Left lobe of liver (tissue), 2 donors: ENCODE data around the gene UPK1A. TPM values are rescaled to one million over a fixed set of nuclear protein-coding genes. Genes with fewer than 3 reads are reported as not detected.
"Not testable (repeated sequence)": the region's sequence is repeated elsewhere in the genome, so short reads cannot be mapped to it uniquely, and the experiment has no call there.

Source experiments
- ATAC-seq: fragments of 200-7000 bp; cut with Tn5 transposase; one replicate; pipeline ENCODE4 v1.9.1; 2020; ENCODE audit warnings: mild to moderate bottlenecking, moderate library complexity
- DNase-seq: peaks from one replicate; pipeline ENCODE4 v3.0.0-alpha.2; 2020; ENCODE audit warnings: low spot score
- total RNA-seq: library from RNA; stranded (reverse); gene quantifications from one replicate; pipeline ENCODE4 v1.2.1, GENCODE V29; 2021
- donor health status: DM: no; HTN: no; CAD: no; lungs with moderate emphysema.
- donor health status: DM: no; HTN: yes; CAD: no.

UPK1A gene
- total RNA-seq, 1 donor from 2014 or later: not detected

DNA sequence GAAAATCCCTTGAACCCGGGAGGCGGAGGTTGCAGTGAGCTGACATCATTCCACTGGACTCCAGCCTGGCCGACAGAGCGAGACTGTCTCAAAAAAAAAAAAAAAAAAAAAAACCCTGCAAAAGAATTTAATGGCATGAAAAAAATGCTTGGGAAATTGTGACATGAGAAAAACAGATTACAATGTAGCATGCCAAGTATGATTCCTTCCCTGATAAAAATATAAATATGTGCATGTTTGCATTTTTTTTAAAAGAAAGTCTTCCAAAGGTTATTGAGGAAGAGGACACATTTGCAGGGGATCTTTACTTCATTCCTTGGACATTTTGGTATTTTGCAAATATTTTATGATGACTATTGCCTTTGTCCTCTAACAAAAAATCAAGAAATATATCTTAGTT is 23.5 kb downstream of the UPK1A start:
- DNase-seq (no peak), ATAC-seq (no peak)

DNA sequence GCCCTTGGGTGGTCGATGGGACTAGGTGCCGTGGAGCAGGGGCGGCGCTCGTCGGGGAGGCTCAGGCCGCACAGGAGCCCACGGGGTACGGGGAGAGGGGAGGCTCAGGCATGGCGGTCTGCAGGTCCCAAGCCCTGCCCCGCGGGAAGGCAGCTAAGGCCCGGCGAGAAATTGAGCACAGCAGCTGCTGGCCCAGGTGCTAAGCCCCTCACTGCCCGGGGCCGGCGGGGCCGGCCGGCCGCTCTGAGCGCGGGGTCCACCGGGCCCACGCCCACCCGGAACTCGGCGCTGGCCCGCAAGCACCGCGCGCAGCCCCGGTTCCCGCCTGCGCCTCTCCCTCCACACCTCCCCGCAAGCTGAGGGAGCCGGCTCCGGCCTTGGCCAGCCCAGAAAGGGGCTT is 24.8 kb downstream of the UPK1A start:
- not testable (repeated sequence) for DNase-seq, ATAC-seq

DNA sequence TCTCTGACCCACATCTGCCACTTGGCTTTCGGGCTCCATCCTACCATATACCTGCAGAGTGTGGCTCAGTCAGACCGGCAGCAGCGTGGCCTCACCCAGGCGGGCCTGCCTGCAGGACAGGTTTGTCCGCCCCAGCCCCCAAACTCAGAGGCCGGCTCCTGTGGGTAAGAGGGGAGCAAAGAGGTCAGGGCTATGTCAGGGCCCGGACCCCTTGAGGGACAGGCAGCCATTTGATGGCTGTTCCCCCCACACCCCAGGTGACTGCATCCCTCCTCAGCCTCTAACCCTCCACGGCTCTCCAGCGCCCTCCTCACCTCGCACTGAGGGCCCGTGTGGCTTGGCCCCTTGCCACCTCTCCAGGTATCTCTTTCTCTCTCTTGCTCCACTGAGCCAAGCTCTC is 25.7 kb downstream of the UPK1A start:
- DNase-seq: no peak
- no peak for ATAC-seq

DNA sequence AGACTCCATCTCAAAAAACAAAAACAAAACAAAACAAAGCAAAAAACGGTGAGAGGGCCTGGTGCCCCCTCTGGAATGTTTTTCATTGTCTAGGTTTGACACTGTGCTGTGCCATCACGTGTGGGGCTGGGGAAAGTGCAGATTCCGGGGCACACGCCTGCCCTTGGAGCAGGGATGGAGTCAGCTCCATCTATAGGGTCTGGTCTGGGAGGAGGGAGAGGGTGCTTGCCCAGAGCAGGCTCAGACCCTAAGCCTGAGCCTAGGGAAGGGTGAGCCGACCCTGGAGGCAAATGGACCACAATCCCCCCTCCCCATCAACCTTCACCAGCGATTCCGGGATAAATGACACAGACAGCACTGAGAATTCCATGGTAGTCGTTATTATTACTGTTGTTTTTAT is 27.1 kb downstream of the UPK1A start:
- DNase-seq (no peak), ATAC-seq (peak; percentile 5)

DNA sequence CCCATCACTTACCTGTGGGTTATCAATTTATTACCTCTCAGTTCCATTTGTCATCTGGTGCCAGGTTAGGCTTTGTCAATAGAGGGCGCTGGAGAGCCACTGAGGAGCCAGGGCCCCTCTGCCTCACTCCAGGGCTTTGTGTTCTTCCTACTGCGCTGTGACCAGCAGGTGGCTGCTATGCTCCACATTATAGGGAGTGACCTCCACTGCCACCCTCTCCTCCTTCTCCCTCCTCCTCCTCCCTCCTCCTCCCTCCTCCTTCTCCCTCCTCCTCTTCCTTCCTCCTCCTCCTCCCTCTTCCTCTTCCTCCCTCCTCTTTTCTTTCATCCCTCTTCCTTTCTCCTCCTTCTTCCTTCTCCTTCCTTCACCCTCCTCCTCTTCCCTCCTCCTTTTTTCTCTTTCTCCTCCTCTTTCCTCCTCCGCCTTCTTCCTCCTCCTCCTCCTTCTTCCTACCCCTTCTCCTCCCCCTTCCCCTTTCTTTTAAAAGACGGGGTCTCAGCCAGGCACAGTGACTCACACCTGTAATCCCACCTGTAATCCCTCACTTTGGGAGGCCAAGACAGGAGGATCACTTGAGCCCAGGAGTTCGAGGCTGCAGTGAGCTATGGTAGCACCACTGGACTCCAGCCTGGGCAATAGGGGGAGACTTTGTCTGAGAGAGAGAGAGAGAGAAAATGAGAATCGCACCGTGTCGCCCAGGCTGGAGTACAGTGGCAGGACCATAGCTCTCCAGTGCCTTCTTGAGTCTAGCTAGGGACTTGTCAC is 27.7 kb downstream of the UPK1A start:
- ATAC-seq: peak; percentile 100
- peak; percentile 87 for DNase-seq

DNA sequence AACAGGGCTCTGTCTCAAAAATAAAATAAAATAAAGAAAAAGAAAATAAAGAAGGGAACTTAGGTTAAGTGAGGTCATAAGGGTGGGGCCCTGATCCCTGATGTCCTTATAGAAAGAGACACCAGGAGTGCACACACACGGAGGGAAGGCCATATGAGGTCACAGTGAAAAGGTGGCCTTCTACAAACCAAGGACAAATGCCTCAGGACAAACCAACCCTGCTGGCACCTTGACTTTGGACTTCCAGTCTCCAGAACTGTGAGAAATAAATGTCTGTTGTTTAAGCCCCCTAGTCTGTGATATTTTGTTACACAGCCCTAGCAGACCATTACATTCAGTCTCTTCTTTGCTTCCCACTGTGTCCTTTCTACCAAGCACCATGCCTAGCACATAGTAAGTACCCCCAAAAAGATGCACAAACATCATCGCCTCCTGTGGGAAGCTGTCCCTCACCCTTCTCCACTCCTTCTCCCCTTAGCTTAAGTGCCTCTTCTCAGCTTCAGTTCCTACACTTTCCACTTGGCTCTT is 29.6 kb downstream of the UPK1A start:
- no peak for ATAC-seq

DNA sequence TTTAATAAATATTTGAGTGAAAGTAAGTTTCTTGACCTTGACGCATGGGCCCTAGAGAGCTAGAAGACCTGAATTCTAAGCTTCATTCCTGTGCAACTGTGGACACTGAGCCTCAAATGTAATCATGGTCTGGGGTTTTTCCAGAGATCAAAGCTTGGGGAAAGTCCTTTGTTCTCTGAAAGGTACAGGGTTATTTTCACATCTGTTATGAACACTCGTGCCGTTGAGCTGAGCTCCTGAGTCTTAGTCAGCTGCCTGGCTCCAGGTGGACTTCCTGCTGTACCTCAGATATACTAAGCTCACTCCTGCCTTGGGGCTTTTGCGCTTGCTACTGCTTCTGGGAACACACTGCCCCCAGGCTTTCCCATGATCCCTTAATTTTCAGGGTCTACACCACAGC is 30.5 kb downstream of the UPK1A start:
- ATAC-seq (no peak), DNase-seq (no peak)

More for the DNA sequence above, 29.6 kb downstream of the UPK1A start:
- DNase-seq: no peak

DNA sequence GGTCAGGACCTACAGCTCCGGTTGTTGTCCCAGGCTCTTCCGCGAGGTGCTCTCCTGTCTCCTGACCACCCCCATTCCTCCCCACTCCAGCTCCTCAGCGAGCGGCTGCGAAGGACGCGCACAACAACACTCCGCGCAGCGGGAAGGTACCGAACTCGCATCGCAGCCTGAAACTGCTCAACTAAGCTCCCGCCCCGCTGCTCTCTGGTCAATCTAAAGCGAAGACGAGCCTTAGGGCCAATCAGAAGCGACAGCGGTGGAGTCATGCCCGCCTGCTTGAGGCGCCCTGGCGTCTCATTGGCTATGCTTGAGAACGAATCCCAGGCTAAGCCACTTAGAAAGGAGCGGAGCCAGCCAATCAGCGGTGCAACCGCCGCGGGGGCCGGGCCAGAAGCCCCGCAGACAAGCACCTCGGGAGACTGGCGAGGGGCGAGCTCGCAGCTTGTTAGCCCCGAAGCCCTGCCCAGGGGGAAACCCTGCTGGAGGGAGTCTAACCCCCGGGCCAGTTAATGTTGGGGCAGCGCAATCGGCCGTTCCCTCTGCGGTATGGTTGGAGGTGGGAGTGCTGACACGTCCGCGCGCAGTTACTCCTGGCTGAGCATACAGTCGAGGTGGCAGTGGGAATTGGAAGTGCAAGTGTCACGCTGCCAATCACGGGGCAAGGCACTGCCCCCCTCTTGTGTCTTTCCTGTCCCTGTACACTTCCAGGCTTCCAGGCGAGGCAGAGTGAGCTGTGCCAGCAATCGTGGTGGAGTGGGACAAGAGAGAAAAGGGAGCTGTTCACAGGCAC is 36.1 kb downstream of the UPK1A start:
- DNase-seq (peak; percentile 94), ATAC-seq (peak; percentile 99)

DNA sequence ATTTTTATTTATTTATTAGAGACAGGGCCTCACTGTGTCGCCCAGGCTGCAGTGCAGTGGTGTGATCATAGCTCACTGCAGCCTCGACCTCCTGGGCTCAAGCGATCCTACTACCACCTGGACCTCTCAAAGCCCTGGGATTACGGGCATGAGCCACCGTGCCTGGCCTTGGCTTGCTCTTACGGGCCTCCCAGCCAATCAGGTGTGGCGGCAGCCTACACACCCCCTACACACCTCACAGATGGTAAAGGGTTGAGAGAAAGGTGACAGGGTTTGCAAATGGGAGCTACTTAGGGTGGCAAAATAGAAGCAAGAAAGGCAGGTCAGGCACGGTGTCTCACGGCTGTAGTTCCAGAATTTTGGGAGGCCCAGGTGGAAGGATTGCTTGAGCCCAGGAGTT is 37.0 kb downstream of the UPK1A start:
- DNase-seq (no peak), ATAC-seq (no peak)

DNA sequence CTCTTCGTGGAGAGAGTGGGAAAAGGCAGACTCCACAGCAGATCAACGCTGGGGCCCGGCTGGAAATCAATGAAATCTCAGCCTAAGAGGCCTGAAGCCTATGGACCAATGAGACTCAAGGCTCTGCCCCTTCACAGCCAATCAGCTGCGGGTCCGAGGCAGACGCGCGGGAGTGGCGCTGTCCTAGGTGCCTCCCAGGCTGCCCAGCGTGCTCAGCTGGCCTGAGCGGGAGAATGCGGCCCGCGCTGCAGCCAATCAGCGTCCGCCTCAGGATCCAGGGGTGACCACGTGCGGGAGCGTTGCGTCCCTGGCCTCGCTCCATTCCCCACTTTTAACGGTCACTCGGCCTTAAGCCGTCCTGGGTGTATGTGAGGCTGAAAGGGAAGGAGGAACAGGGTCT is 37.9 kb downstream of the UPK1A start, which contains the start of gene ZBTB32:
Gene ZBTB32 (plus strand): TSS at position 341 of the 400 bp plus-strand sequence. CDS start 10,069 bp downstream, outside the sequence.
- DNase-seq (no peak), ATAC-seq (no peak)

DNA sequence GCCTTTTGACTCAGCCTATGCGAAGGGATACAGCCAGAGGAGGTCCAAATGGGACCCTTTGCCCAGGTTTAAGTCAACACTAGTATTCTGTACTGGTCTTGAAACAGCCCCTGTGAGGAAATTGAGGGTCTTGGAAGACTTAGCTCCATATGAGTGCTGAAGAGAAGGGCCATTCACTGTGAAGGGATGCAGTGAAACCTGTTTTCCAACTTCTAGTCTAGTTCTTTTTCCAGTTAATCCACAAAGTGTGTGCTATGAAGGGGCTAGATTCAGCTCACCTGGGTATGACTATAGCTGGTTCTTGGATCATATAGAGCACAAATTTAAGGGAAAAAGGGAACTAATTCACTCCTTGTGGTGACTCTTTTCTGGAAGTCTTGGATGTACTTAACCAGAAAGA is 42.1 kb downstream of the UPK1A start:
- DNase-seq (no peak), ATAC-seq (no peak)

DNA sequence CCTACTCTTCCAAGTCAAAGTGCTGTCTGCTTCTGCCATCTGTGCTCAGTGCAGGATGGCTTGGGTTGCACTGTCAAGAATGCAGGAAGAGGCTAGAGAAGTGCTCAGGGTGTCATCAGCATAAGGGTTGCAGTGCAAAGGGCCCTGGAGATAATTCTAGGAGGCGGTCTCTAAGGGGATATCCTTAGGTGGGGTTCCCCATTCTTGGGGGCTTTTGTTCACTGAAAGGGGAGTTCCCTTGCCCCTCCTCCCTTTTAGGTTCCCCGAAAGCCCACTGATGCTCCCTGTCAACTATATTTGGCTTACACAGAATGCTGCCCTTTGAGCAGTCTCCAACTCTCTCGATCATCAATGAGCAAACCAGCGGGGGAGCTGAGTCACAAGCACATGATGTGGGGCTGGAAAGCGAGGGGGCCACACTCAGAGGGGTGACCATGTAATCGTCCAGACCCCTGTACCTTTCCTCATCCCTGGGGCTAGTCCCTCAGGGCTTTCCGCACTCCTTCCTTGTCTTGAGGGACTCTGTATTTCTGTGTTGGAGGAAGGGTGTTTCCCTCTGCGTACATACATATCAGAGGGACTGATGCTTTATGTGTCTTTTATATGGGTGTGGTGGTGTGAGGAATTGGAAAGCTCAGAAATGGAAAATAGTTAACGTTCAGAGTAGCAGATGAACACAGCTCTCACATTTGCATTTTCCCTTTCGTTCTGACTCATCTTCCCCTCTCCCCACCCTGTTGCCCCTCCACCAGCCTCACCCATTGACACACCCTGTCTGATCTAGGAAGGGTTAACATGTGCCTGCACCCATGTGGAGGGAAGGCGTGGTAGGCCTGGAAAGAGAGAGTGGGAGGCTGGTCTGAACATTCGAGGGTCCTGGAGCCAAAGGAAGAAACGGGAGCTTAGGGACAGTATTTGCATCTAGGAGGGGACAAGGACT is 44.7 kb downstream of the UPK1A start:
- ATAC-seq (no peak), DNase-seq (no peak)

DNA sequence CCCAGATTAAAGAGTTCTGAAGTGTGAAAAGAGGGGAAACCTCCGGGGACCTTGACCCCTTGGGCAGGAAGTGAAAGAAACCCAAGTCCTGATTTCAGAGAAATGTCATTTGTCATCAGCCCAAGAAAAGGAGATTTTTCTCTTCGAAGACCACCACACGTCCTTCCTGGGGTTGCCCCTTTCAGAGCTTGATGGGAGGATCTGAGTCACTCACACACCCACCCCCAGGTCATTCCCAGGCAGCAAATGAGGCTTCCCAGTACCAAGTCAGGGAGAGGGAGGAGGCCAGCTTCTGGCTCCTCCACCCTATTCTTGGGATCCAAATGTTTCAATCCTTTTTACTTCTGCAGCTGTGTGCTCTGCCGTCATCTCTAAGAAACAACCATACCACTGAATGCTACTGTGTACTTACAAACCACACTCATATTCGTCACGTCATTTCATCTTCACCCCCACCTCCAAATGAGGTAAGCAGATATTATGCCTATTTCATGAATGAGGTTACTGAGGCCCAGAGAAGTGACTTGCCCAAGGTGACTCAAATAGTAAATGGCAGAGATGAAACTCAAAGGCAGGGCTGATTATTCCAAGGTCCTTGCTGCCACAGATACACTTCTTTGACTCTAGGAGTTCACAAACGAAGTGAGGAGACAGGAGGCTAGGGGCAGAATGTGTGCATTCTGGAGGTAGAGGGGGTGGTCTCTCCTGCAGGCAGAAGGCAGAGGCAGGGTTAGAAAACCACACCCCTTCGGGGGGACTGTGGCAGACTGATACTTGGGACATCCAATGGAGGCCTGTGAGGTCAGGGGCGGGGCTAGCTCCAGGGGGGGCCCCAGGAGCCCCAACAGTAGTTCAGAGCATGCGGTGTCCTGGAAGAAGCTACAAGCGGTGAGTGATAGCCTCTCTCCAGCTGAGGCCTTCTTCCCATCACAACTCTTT is 46.5 kb downstream of the UPK1A start:
- DNase-seq (no peak), ATAC-seq (no peak)

DNA sequence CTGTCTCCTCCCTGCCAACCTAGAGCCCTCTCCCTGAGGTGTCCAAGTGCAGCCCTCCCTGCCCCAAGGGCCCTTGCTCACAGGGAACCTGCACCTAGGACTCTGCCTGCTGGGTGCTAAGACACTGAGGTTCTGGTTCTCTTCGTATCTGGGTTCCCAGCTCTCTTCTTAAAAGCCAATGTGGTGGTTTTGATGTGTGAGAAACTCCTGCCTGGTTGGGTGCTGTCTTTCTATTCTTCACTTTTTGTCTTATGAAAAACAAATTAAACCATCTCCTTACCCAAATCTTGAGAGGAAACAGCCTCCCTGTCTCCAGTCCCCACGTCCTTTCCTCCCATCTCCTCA is 47.2 kb downstream of the UPK1A start:
- DNase-seq (no peak), ATAC-seq (no peak)

DNA sequence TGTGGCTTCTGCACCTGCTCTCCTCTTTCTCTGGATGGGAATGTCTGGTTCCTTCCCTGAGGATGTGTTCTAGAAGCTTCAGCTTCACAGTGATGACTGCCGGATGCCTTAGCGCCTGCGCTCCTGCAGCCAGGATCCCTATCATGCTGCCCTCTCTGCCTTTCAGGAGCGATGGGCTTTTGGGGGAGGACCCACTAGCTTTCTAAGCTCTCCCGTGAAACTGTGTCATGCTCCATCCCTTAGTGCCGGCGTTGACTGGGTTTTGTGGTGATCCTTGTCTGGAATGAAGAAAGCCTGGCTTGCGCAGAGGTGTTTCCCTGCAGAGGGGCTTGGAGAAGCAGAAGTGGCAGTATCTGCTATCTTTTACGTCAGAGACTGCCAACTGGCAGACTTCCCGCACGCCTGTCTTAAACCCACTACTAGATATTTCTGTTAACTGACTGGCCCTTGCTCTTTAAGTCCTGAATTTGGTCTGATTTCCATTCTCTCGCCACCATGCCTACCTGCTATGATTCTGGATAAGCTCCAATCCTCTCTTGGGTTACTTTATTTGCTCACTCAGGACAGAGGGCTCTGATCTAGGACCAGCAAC is 47.7 kb downstream of the UPK1A start:
- DNase-seq (no peak), ATAC-seq (no peak)

DNA sequence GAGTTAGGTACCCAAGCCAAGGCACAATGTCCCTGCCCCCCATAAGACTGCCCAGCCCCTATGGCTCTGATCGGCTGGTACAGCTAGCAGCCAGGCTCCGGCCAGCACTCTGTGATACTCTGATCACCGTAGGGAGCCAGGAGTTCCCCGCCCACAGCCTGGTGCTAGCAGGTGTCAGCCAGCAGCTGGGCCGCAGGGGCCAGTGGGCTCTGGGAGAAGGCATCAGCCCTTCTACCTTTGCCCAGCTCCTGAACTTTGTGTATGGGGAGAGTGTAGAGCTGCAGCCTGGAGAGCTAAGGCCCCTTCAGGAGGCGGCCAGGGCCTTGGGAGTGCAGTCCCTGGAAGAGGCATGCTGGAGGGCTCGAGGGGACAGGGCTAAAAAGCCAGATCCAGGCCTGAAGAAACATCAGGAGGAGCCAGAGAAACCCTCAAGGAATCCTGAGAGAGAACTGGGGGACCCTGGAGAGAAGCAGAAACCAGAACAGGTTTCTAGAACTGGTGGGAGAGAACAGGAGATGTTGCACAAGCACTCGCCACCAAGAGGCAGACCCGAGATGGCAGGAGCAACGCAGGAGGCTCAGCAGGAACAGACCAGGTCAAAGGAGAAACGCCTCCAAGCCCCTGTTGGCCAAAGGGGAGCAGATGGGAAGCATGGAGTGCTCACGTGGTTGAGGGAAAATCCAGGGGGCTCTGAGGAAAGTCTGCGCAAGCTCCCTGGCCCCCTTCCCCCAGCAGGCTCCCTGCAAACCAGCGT is 48.5 kb downstream of the UPK1A start:
- DNase-seq (no peak), ATAC-seq (no peak)

DNA sequence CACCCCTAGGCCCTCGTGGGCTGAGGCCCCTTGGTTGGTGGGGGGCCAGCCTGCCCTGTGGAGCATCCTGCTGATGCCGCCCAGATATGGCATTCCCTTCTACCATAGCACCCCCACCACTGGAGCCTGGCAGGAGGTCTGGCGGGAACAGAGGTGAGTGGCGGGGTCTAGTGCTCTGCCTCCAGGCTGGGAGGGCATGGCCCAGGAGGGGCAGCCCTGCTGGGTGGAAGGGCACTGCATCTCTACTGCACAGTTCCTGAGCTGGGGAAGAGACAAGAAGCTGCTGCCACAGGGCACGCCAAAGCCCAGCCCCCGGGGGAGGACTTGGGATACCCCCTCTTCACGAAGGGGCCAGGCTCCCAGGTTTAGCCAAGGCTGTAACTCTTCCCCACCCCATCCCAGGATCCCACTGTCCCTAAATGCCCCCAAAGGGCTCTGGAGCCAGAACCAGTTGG is 49.1 kb downstream of the UPK1A start:
- DNase-seq: no peak
- ATAC-seq: no peak

DNA sequence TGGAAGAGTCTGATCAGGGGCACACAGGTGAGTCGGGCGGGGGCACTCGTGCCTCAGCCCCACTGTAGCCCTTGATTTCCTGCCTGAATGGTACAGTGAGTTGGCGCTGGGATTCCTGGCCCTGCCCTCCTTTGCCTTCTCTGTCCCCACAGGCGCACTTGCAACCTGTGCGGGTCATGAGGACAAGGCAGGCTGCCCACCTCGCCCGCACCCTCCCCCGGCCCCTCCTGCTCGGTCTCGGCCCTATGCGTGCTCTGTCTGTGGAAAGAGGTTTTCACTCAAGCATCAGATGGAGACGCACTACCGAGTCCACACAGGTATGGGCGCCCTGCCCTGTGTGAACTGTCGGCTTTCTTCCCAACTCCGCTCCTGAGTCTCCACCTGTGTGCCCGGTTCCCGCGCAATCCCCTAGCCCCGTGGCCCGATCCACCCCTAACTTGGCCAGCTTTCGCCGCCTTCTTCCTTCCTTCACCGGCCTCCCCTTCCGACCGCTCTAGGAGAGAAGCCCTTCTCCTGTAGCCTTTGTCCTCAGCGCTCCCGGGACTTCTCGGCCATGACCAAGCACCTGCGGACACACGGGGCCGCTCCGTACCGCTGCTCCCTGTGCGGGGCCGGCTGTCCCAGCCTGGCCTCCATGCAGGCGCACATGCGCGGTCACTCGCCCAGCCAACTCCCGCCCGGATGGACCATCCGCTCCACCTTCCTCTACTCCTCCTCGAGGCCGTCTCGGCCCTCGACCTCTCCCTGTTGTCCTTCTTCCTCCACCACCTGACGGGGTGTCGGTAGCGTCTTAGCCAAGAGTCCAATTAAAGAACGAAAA is 49.9 kb downstream of the UPK1A start:
- DNase-seq (peak; percentile 80), ATAC-seq (peak; percentile 50)
